GM06990 (cell line): ENCODE results near the gene PINK1.

ENCODE experiments used
- DNase-seq: peaks from one replicate; pipeline ENCODE4 v3.0.0-alpha.2; 2011; ENCODE audit not compliant: insufficient read length; ENCODE audit errors: extremely low read depth
- H3K27me3 ChIP-seq: replicated peaks from 2 replicates; pipeline ENCODE4 v1.6.0; 2011; ENCODE audit warnings: low read length; ENCODE audit not compliant: control insufficient read depth, insufficient read depth
- H3K36me3 ChIP-seq: 2 replicates; pipeline ENCODE4 v1.5.1; 2011; ENCODE audit warnings: low read length; ENCODE audit not compliant: control insufficient read depth, insufficient read depth
- H3K4me3 ChIP-seq: replicated peaks from 2 replicates; pipeline ENCODE4 v1.5.1; 2011; ENCODE audit warnings: low read depth, mild to moderate bottlenecking, control low read depth, low read length
- TF ChIP-seq, protein P1 (sequence below): IDR thresholded peaks from 2 replicates; pipeline ENCODE4 v1.5.1; 2011; ENCODE audit warnings: low read length, control low read depth, mild to moderate bottlenecking, inconsistent platforms; ENCODE audit not compliant: insufficient read depth, poor library complexity, severe bottlenecking

PINK1 gene

DNA sequence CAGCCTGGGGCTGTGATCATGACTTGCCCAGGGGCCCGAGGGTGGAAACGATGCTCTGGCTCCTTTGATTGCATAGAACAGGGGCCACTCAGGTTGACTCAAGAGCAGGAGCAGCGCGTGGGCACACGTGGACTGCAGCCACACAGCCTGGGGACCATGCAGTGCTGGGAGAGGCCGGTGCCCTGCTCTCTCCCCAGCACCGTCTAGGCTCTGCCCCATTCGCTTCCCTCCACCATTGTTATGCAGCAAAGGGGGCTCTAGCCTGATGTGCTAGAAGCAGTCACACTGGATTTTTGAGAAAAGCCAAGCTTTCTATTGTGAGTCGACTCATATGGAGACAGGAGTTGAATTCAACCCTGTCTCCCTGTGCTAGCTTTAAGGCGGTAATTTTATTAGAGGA, 8.7 kb downstream of the PINK1 start:
- H3K27me3 ChIP-seq, result no peaks in the 10 kb centered on the region
- DNase-seq, result no peak
- no peak overlapping the region for H3K4me3 ChIP-seq
- peaks cover 2% of the 10 kb centered on the region; the same call in 1 of the 2 replicates for H3K36me3 ChIP-seq
- TF ChIP-seq, protein P1, sequence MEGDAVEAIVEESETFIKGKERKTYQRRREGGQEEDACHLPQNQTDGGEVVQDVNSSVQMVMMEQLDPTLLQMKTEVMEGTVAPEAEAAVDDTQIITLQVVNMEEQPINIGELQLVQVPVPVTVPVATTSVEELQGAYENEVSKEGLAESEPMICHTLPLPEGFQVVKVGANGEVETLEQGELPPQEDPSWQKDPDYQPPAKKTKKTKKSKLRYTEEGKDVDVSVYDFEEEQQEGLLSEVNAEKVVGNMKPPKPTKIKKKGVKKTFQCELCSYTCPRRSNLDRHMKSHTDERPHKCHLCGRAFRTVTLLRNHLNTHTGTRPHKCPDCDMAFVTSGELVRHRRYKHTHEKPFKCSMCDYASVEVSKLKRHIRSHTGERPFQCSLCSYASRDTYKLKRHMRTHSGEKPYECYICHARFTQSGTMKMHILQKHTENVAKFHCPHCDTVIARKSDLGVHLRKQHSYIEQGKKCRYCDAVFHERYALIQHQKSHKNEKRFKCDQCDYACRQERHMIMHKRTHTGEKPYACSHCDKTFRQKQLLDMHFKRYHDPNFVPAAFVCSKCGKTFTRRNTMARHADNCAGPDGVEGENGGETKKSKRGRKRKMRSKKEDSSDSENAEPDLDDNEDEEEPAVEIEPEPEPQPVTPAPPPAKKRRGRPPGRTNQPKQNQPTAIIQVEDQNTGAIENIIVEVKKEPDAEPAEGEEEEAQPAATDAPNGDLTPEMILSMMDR, result no peak

DNA sequence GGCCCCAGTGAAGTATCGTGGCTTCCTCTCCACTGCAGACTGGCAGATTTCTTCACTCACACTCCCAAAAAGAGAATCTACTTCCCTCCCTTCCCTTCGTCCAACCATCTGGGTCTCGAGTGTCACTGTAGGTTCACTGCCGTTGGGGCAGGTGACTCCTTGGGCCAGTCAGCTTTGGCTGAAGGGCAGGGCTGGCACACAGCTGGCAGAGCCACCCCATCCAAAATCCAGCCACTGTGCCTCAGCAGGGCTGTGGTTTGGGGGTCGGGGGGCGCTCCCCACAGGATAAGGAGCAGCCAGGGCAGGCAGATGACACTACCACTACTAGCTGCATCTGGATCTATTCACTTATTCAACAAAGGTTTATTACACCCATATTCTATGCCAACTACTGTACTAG, 9.8 kb downstream of the PINK1 start:
- DNase-seq, result no peak
- Histone ChIP-seq H3K4me3 (no peak overlapping the region), H3K27me3 (no peaks in the 10 kb centered on the region), H3K36me3 (peaks cover 2% of the 10 kb centered on the region; the same call in 1 of the 2 replicates)
- TF ChIP-seq, protein P1, result no peak

DNA sequence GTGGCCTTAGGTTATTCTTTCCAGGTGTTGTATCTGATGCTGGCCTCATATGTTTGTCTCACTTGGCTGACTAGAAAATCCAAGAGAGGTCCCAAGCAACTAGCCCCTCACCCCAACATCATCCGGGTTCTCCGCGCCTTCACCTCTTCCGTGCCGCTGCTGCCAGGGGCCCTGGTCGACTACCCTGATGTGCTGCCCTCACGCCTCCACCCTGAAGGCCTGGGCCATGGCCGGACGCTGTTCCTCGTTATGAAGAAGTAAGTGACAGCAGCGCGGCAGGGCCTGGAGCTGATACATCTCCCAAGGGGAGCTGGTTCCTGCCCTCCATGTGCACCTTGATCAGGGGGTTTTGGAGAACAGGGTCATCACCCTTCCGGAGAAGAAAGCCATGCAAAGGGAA, 11.2 kb downstream of the PINK1 start:
- H3K27me3 ChIP-seq, result no peaks in the 10 kb centered on the region
- TF ChIP-seq, protein P1, result no peak
- no peak overlapping the region for H3K4me3 ChIP-seq
- H3K36me3 ChIP-seq, result peaks cover 6% of the 10 kb centered on the region
- DNase-seq, result no peak

DNA sequence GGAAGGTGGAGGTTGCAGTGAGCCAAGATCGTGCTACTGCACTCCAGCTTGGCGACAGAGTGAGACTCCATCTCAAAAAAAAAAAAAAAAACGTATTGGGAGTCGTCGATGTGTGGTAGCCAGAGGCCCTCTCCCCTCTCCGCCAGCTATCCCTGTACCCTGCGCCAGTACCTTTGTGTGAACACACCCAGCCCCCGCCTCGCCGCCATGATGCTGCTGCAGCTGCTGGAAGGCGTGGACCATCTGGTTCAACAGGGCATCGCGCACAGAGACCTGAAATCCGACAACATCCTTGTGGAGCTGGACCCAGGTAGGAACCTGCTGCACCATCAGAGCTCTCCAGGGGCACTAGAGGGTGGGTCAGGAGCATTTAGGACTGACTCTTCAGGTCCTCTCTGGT, 12.2 kb downstream of the PINK1 start:
- Histone ChIP-seq H3K27me3 (no peaks in the 10 kb centered on the region), H3K4me3 (no peak overlapping the region), H3K36me3 (peaks cover 11% of the 10 kb centered on the region)
- no peak for DNase-seq
- TF ChIP-seq, protein P1, result no peak

GRCh38 chr1:20648438-20648837, 15.2 kb downstream of the PINK1 start:
- H3K36me3 ChIP-seq, result peaks cover 29% of the 10 kb centered on the region
- no peak for DNase-seq
- H3K27me3 ChIP-seq, result no peaks in the 10 kb centered on the region
- TF ChIP-seq, protein P1, result no peak
- no peak overlapping the region for H3K4me3 ChIP-seq

DNA sequence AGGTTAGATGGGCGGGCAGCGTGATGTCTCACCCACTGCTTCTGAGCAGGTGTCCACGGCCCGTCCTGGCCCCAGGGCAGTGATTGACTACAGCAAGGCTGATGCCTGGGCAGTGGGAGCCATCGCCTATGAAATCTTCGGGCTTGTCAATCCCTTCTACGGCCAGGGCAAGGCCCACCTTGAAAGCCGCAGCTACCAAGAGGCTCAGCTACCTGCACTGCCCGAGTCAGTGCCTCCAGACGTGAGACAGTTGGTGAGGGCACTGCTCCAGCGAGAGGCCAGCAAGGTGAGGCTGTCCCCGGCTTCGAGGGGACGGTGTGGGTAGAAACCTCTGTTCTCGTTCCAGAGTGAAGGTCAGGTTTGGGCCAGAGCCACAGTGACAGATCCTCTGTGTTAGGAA, 15.7 kb downstream of the PINK1 start:
- no peak for DNase-seq
- no peak overlapping the region for H3K4me3 ChIP-seq
- H3K36me3 ChIP-seq, result peaks cover 32% of the 10 kb centered on the region
- TF ChIP-seq, protein P1, result no peak
- no peaks in the 10 kb centered on the region for H3K27me3 ChIP-seq
